MCF 10A (cell line): ENCODE data around the gene CD200R1. TPM values are rescaled to one million over a fixed set of nuclear protein-coding genes. Genes with fewer than 3 reads are reported as not detected.

Experiments used
- Bru-seq: library from RNA; stranded (reverse); fragments of 400-500 nt; gene quantifications from one replicate; lab custom pipeline; 2021; lab: Mats Ljungman, UMichigan
- BruChase-seq, 2 experiments: library from RNA; stranded (reverse); fragments of 400-500 nt; gene quantifications; one replicate each; lab custom pipeline; 2021; lab: Mats Ljungman, UMichigan
- BruUV-seq: library from RNA; stranded (reverse); fragments of 400-500 nt; replicated peaks from 2 replicates; lab custom pipeline; 2021; lab: Mats Ljungman, UMichigan
- CTCF ChIA-PET: fragments of 300-600 bp; sonication (Branson Sonifier 250); formaldehyde crosslinking; extraction: SDS; loops from one replicate; lab custom pipeline; 2021; ENCODE audit warnings: antibody characterized with exemption, inconsistent platforms; lab: Yijun Ruan, JAX
- POLR2A ChIA-PET: fragments of 300-600, 350-650 bp; sonication (Branson Sonifier 250); formaldehyde crosslinking; extraction: SDS; loops from one replicate; lab custom pipeline; 2020; ENCODE audit warnings: antibody characterized with exemption, inconsistent platforms; lab: Yijun Ruan, JAX
- DNase-seq: peaks from one replicate; pipeline ENCODE4 v3.0.0-alpha.2; 2018; ENCODE audit not compliant: unreplicated experiment
- H3K27ac Mint-ChIP-seq: one replicate; pipeline ENCODE4 v1.8.0; 2022; ENCODE audit warnings: mild to moderate bottlenecking, low read depth, mixed read lengths; ENCODE audit not compliant: unreplicated experiment
- H3K27me3 Mint-ChIP-seq: one replicate; pipeline ENCODE4 v1.8.0; 2022; ENCODE audit warnings: mixed read lengths; ENCODE audit not compliant: insufficient read depth, unreplicated experiment
- H3K36me3 Mint-ChIP-seq: one replicate; pipeline ENCODE4 v1.8.0; 2022; ENCODE audit warnings: mild to moderate bottlenecking, moderate library complexity, mixed read lengths; ENCODE audit not compliant: insufficient read depth, unreplicated experiment
- H3K4me1 Mint-ChIP-seq: one replicate; pipeline ENCODE4 v1.8.0; 2022; ENCODE audit warnings: mixed read lengths; ENCODE audit not compliant: insufficient read depth, unreplicated experiment
- H3K4me3 Mint-ChIP-seq: one replicate; pipeline ENCODE4 v1.8.0; 2022; ENCODE audit warnings: mild to moderate bottlenecking, moderate library complexity, mixed read lengths; ENCODE audit not compliant: unreplicated experiment
- H3K9me3 Mint-ChIP-seq: one replicate; pipeline ENCODE4 v1.8.0; 2022; ENCODE audit warnings: mixed read lengths; ENCODE audit not compliant: unreplicated experiment
- CTCF ChIP-seq: fragments of 200-600 bp; IDR thresholded peaks from one replicate; pipeline ENCODE4 v1.8.0; 2022; ENCODE audit warnings: antibody characterized with exemption, mild to moderate bottlenecking; ENCODE audit not compliant: unreplicated experiment
- intact Hi-C: fragments of 100-400 bp; cut with micrococcal nuclease; formaldehyde crosslinking; loops from 2 replicates; pipeline ENCODE4 v1.14.1; 2022
- long read RNA-seq: library from polyadenylated mRNA; stranded (forward); transcript quantifications from one replicate; pipeline ENCODE4 v2.0.0, GENCODE V29; 2022
- total RNA-seq: library from RNA; stranded (reverse); gene quantifications from 2 replicates; pipeline ENCODE4 v1.2.3, GENCODE V29; 2022

The CD200R1 gene, protein sequence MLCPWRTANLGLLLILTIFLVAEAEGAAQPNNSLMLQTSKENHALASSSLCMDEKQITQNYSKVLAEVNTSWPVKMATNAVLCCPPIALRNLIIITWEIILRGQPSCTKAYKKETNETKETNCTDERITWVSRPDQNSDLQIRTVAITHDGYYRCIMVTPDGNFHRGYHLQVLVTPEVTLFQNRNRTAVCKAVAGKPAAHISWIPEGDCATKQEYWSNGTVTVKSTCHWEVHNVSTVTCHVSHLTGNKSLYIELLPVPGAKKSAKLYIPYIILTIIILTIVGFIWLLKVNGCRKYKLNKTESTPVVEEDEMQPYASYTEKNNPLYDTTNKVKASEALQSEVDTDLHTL
- not detected in 2 replicates for total RNA-seq
- Bru-seq, nascent RNA = percentile 15 among the genes with signal in this experiment
- percentile 27 among the genes with signal in this experiment for BruChase-seq, experiment 1, labeled RNA remaining after a 6-hour chase
- BruChase-seq, experiment 2, labeled RNA remaining after a 2-hour chase = percentile 25 among the genes with signal in this experiment
- long read RNA-seq = 0 reads

DNA sequence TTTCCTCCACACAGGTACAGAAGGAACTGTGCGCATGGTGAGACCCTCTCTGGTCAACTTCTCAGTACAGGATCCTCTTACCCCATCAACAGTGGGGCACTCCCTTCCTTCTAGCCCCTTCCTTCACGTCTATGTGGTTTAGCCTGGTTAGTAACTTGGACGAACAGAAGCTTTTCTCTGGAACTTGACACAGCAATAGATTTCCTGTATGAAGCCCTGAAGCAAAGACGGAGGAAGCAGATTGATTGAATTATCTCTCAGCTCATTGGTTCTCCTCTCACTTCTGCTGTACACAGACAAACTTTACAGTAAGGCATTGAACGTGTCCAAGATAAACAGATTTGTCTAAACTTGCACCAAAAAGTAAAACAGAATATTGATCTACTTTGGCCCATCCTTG lies at the start of gene CD200R1:
Gene CD200R1, minus strand, starts transcription at position 210 of the 400 bp plus-strand sequence. CDS start 246 bp downstream, outside the sequence.
- DNase-seq = no peak
- Mint-ChIP-seq H3K4me3 (no peak within 1 kb of the TSS), H3K36me3 (peaks cover 4% of the 10 kb centered on the region), H3K4me1 (no peaks in the 10 kb centered on the region), H3K27ac (no peak within 1 kb of the TSS), H3K27me3 (peaks cover 45% of the 10 kb centered on the region), H3K9me3 (no peaks in the 10 kb centered on the region)
- POLR2A ChIA-PET = interaction anchor here (0.6 kb wide), 1 partner anchor 16 kb away, joined by 3 read pairs; the partner anchor contains the start of gene GTPBP8
- intact Hi-C loops = loop anchor here (10.0 kb wide), 1 partner anchor 160 kb away; no protein-coding TSS in a partner anchor
- TF ChIP-seq CTCF = no peak
- BruUV-seq = no TSS peak
- CTCF ChIA-PET = interaction anchor here (0.6 to 1.7 kb wide), 5 partner anchors 163 to 336 kb away, joined by 3 to 5 read pairs (median 3); no protein-coding TSS in a partner anchor

- no peaks in the 10 kb centered on the region for H3K27me3 Mint-ChIP-seq
- H3K4me3 Mint-ChIP-seq = no peak overlapping the region
- no TSS peak for BruUV-seq
- H3K4me1 Mint-ChIP-seq = peaks cover 20% of the 10 kb centered on the region
- intact Hi-C loops = no loop called here
- DNase-seq = no peak
- H3K9me3 Mint-ChIP-seq = no peaks in the 10 kb centered on the region
- H3K27ac Mint-ChIP-seq = peak overlapping the region; percentile 98
- no peaks in the 10 kb centered on the region for H3K36me3 Mint-ChIP-seq
- ChIA-PET CTCF (interaction anchor here (1.9 to 2.9 kb wide), 2 partner anchors 13 to 15 kb away, joined by 8 to 19 read pairs; no protein-coding TSS in a partner anchor), POLR2A (interaction anchor here (1.1 to 4.3 kb wide), 4 partner anchors 13 to 31 kb away, joined by 3 to 38 read pairs (median 4); partner anchors contain the start of gene GTPBP8)
- no peak for TF ChIP-seq CTCF
Observed at GRCh38 chr3:113021471-113021870, 46.6 kb upstream of the CD200R1 start.

- CTCF ChIA-PET = interaction anchor here (0.6 to 2.9 kb wide), 7 partner anchors 10 to 377 kb away, joined by 3 to 19 read pairs (median 4); no protein-coding TSS in a partner anchor
- Mint-ChIP-seq H3K4me1 (peaks cover 31% of the 10 kb centered on the region), H3K9me3 (no peaks in the 10 kb centered on the region), H3K36me3 (peaks cover 19% of the 10 kb centered on the region), H3K4me3 (peak overlapping the region; percentile 97), H3K27ac (peak overlapping the region; percentile 98), H3K27me3 (no peaks in the 10 kb centered on the region)
- no peak for TF ChIP-seq CTCF
- DNase-seq = peak; percentile 89
- POLR2A ChIA-PET = interaction anchor here (0.6 to 4.9 kb wide), 22 partner anchors 11 to 885 kb away, joined by 3 to 93 read pairs (median 4); partner anchors contain the start of genes ATG3, ATP6V1A, GTPBP8 and NAA50
- no TSS peak for BruUV-seq
- intact Hi-C loops = no loop called here
Observed at GRCh38 chr3:113019182-113020137, 44.6 kb upstream of the CD200R1 start.
